HG02840 (cell line): ENCODE measurements around the gene MCTP1.
"Not testable (repeated sequence)": the region's sequence is repeated elsewhere in the genome, so short reads cannot be mapped to it uniquely, and the experiment has no call there.

Experiments
- ATAC-seq: cut with Tn5 transposase; IDR thresholded peaks from one replicate; pipeline ENCODE4 v1.9.1; 2021; ENCODE audit warnings: mild to moderate bottlenecking, moderate library complexity, moderate number of reproducible peaks; ENCODE audit not compliant: unreplicated experiment, low FRiP score

The MCTP1 gene

GRCh38 chr5:95194856-95195255, 90.0 kb downstream of the MCTP1 start:
- ATAC-seq: no peak

GRCh38 chr5:95191330-95191729, 93.6 kb downstream of the MCTP1 start:
- ATAC-seq: peak; percentile 85

GRCh38 chr5:95184924-95185323, 100.0 kb downstream of the MCTP1 start:
- ATAC-seq: no peak

- no peak for ATAC-seq
Observed at GRCh38 chr5:95181644-95182043, 103.2 kb downstream of the MCTP1 start.

- no peak for ATAC-seq
Observed at GRCh38 chr5:95178046-95178651, 106.7 kb downstream of the MCTP1 start.

GRCh38 chr5:95177456-95177855, 107.4 kb downstream of the MCTP1 start:
- ATAC-seq: no peak

GRCh38 chr5:95175106-95175505, 109.8 kb downstream of the MCTP1 start:
- no peak for ATAC-seq

- no peak for ATAC-seq
Observed at GRCh38 chr5:95172659-95173058, 112.2 kb downstream of the MCTP1 start.

GRCh38 chr5:95164861-95165260, 120.0 kb downstream of the MCTP1 start:
- ATAC-seq: no peak

- no peak for ATAC-seq
Observed at GRCh38 chr5:95163079-95163478, 121.8 kb downstream of the MCTP1 start.

- ATAC-seq: no peak
Observed at GRCh38 chr5:95162231-95162992, 122.5 kb downstream of the MCTP1 start.

GRCh38 chr5:95159603-95160002, 125.3 kb downstream of the MCTP1 start:
- ATAC-seq: no peak

GRCh38 chr5:95155888-95156287, 129.0 kb downstream of the MCTP1 start:
- no peak for ATAC-seq

GRCh38 chr5:95153511-95153910, 131.4 kb downstream of the MCTP1 start:
- ATAC-seq: no peak

GRCh38 chr5:95152535-95152934, 132.4 kb downstream of the MCTP1 start:
- ATAC-seq: no peak

GRCh38 chr5:95152131-95152530, 132.8 kb downstream of the MCTP1 start:
- no peak for ATAC-seq

- ATAC-seq: no peak
Observed at GRCh38 chr5:95151694-95152093, 133.2 kb downstream of the MCTP1 start.

- ATAC-seq: no peak
Observed at GRCh38 chr5:95149387-95149786, 135.5 kb downstream of the MCTP1 start.

GRCh38 chr5:95148453-95148852, 136.4 kb downstream of the MCTP1 start:
- no peak for ATAC-seq

- not testable (repeated sequence) for ATAC-seq
Observed at GRCh38 chr5:95143858-95144257, 141.0 kb downstream of the MCTP1 start.

- no peak for ATAC-seq
Observed at GRCh38 chr5:95142145-95142544, 142.7 kb downstream of the MCTP1 start.

- no peak for ATAC-seq
Observed at GRCh38 chr5:95141141-95141540, 143.8 kb downstream of the MCTP1 start.
